K562 (cell line): ENCODE results near the gene ADAM10. TPM values are rescaled to one million over a fixed set of nuclear protein-coding genes. Genes with fewer than 3 reads are reported as not detected.
A peak's percentile ranks its signal among the peaks of the same experiment; 100 is the strongest.

Experiments used
- ARID4B ChIP-seq: sonication (generic); formaldehyde crosslinking; IDR thresholded peaks from 2 replicates; pipeline ENCODE4 v1.8.0; 2022; ENCODE audit warnings: mild to moderate bottlenecking, missing genetic modification reagents
- CHD7 ChIP-seq: fragments of 200-600 bp; sonication (generic); IDR thresholded peaks from one replicate; pipeline ENCODE4 v1.6.1; 2012; ENCODE audit warnings: mild to moderate bottlenecking, low read depth, low read length, inconsistent platforms
- CREB3 ChIP-seq: fragments of 450-650 bp; conservative IDR thresholded peaks from 2 replicates; pipeline ENCODE4 v1.6.1; 2016; ENCODE audit warnings: missing genetic modification characterization, low read depth, mild to moderate bottlenecking, missing compliant biosample characterization, moderate library complexity
- DACH1 ChIP-seq: fragments of 450-650 bp; IDR thresholded peaks from 2 replicates; pipeline ENCODE4 v1.6.1; 2018; ENCODE audit not compliant: partially characterized antibody
- PKNOX1 ChIP-seq: fragments of 450-650 bp; IDR thresholded peaks from 2 replicates; pipeline ENCODE4 v1.6.1; 2016
- SETDB1 ChIP-seq: IDR thresholded peaks from one replicate; pipeline ENCODE4 v1.6.1; 2012; ENCODE audit warnings: low read length, control low read depth, inconsistent platforms
- ZNF347 ChIP-seq: fragments of 450-650 bp; formaldehyde crosslinking; IDR thresholded peaks from 2 replicates; pipeline ENCODE4 v1.4.0; 2020; ENCODE audit warnings: low read depth, mild to moderate bottlenecking, moderate library complexity
- polyA plus RNA-seq, 8 experiments: library from polyadenylated mRNA; depleted of rRNA in 4 of 8; stranded (reverse) in 5 of 8; unstranded in 3 of 8; fragments of >200 nt; fragmentation: Nextera tagmentation in 2 of 8; fragmentation: Illumina TruSeq in 1 of 8; extraction: Ambion mirVana in 2 of 8; extraction: Trizol in 1 of 8; gene quantifications; 2 replicates each; pipeline versions ENCODE4 v1.2.1 to v1.2.3, GENCODE V29; 2011 to 2014; ENCODE audit warnings: inconsistent platforms in 1 of 8, missing spikeins in 1 of 8
- total RNA-seq, 7 experiments: library from RNA; depleted of rRNA in 6 of 7; stranded (reverse); fragments of >200 nt in 6 of 7; fragmentation: Illumina TruSeq in 2 of 7; extraction: Trizol in 2 of 7; gene quantifications; 2 replicates each; pipeline versions ENCODE4 v1.2.1 to v1.2.3, GENCODE V29; 2011 to 2021; ENCODE audit warnings: low replicate concordance in 1 of 7

ADAM10 gene
- total and polyA plus RNA-seq, 9 of the 15 experiments (the other 6 are each of a cell fraction or from before 2014, with no cell fraction given): 11.9 to 152 (median 57.3) TPM

- TF ChIP-seq CHD7 (peak; percentile 42), SETDB1 (peak; percentile 55), ARID4B (CRISPR knock-in tag) (peak; percentile 97), DACH1 (no peak), ZNF347 (CRISPR knock-in tag) (no peak), CREB3 (tag) (no peak), PKNOX1 (peak; percentile 62)
These were observed 21.5 kb upstream of the ADAM10 start, which contains the start of gene MINDY2 (continued) for GRCh38 chr15:58770857-58771620.
